Measurements from ENCODE around the gene ZPR1. TPM values are rescaled to one million over a fixed set of nuclear protein-coding genes. Genes with fewer than 3 reads are reported as not detected.
"Not testable (repeated sequence)": the region's sequence is repeated elsewhere in the genome, so short reads cannot be mapped to it uniquely, and the experiment has no call there.

The ZPR1 gene
- polyA plus RNA-seq, 1 donor from 2014 or later = 34.5 TPM

DNA sequence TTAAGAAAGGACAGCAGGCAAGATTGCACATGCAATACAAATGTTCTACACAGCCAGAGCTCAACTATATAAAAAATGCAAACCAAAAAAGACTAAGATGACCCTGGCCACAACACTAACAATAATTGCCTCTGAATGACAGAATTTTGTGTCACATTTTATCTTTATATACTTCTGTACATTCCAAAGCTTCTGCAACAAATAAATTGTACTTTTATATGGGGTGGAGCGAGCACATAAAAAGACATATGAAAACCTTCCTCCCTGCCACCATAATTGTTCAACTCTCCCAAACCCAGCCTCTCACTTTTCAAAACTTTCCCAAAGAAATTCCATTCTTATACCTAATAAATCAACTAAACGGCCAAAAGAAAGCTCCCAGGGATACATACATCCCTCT lies 25.7 kb downstream of the ZPR1 start:
- Histone ChIP-seq H3K9ac (ENCODE audit: low read length) (no peak overlapping the region), H3K36me3 (ENCODE audit: insufficient read depth, low read length) (no peaks in the 10 kb centered on the region), H3K79me2 (replicated peaks; ENCODE audit: insufficient read depth, low read length) (no peaks in the 10 kb centered on the region), H4K20me1 (ENCODE audit: insufficient read depth) (no peaks in the 10 kb centered on the region), H3K4me3 (ENCODE audit: low read length) (no peak overlapping the region), H3K27me3 (ENCODE audit: insufficient read depth, low read depth, low read length) (no peaks in the 10 kb centered on the region), H3K4me2 (ENCODE audit: low read length) (no peak overlapping the region), H3K9me2 (ENCODE audit: insufficient read depth, low read length) (no peaks in the 10 kb centered on the region), H3F3A (ENCODE audit: insufficient read depth, low read length, poor library complexity, severe bottlenecking) (no peaks in the 10 kb centered on the region), H3K9me3 (ENCODE audit: low read length) (no peaks in the 10 kb centered on the region), H2AFZ (ENCODE audit: low read depth, low read length) (no peak overlapping the region), H3K27ac (ENCODE audit: low read length) (no peak overlapping the region)
- TF ChIP-seq POLR2AphosphoS5 (IDR thresholded peaks at IDR 0.05) (no peak), RAD21 (conservative IDR thresholded peaks at IDR 0.05) (no peak), EZH2 (IDR thresholded peaks at IDR 0.05; ENCODE audit: borderline replicate concordance, insufficient read depth, low read length, poor library complexity, severe bottlenecking) (no peak), SMC3 (conservative IDR thresholded peaks at IDR 0.05; ENCODE audit: poor library complexity) (no peak), TAF1 (IDR thresholded peaks at IDR 0.05; ENCODE audit: low read depth) (no peak), MXI1 (conservative IDR thresholded peaks at IDR 0.05; ENCODE audit: poor library complexity, severe bottlenecking) (no peak), EP300 (conservative IDR thresholded peaks at IDR 0.05; ENCODE audit: poor library complexity, severe bottlenecking) (no peak)
- TF ChIP-seq, protein P1, sequence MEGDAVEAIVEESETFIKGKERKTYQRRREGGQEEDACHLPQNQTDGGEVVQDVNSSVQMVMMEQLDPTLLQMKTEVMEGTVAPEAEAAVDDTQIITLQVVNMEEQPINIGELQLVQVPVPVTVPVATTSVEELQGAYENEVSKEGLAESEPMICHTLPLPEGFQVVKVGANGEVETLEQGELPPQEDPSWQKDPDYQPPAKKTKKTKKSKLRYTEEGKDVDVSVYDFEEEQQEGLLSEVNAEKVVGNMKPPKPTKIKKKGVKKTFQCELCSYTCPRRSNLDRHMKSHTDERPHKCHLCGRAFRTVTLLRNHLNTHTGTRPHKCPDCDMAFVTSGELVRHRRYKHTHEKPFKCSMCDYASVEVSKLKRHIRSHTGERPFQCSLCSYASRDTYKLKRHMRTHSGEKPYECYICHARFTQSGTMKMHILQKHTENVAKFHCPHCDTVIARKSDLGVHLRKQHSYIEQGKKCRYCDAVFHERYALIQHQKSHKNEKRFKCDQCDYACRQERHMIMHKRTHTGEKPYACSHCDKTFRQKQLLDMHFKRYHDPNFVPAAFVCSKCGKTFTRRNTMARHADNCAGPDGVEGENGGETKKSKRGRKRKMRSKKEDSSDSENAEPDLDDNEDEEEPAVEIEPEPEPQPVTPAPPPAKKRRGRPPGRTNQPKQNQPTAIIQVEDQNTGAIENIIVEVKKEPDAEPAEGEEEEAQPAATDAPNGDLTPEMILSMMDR (IDR thresholded peaks at IDR 0.05; ENCODE audit: poor library complexity, severe bottlenecking) = no peak
- TF ChIP-seq, protein P2, sequence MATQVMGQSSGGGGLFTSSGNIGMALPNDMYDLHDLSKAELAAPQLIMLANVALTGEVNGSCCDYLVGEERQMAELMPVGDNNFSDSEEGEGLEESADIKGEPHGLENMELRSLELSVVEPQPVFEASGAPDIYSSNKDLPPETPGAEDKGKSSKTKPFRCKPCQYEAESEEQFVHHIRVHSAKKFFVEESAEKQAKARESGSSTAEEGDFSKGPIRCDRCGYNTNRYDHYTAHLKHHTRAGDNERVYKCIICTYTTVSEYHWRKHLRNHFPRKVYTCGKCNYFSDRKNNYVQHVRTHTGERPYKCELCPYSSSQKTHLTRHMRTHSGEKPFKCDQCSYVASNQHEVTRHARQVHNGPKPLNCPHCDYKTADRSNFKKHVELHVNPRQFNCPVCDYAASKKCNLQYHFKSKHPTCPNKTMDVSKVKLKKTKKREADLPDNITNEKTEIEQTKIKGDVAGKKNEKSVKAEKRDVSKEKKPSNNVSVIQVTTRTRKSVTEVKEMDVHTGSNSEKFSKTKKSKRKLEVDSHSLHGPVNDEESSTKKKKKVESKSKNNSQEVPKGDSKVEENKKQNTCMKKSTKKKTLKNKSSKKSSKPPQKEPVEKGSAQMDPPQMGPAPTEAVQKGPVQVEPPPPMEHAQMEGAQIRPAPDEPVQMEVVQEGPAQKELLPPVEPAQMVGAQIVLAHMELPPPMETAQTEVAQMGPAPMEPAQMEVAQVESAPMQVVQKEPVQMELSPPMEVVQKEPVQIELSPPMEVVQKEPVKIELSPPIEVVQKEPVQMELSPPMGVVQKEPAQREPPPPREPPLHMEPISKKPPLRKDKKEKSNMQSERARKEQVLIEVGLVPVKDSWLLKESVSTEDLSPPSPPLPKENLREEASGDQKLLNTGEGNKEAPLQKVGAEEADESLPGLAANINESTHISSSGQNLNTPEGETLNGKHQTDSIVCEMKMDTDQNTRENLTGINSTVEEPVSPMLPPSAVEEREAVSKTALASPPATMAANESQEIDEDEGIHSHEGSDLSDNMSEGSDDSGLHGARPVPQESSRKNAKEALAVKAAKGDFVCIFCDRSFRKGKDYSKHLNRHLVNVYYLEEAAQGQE (IDR thresholded peaks at IDR 0.05; ENCODE audit: borderline replicate concordance) = no peak

DNA sequence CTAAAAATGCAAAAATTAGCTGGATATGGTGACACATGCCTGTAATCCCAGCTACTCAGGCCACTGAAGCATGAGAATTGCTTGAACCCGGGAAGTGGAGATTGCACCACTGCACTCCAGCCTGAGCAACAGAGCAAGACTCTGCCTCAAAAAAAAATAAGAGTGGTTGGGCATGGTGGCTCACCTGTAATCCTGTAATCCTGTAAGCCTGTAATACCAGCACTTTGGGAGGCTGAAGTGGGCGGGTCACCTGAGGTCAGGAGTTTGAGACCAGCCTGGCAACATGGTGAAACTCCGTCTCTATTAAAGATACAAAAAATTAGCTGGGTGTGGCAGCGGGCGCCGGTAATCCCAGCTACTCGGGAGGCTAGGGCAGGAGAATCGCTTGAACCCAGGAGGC lies 31.8 kb downstream of the ZPR1 start:
- H3K4me3 ChIP-seq (ENCODE audit: low read length); H3K27ac ChIP-seq (ENCODE audit: low read length); H3K79me2 ChIP-seq (replicated peaks; ENCODE audit: insufficient read depth, low read length); H3K36me3 ChIP-seq (ENCODE audit: insufficient read depth, low read length); H3F3A ChIP-seq (ENCODE audit: insufficient read depth, low read length, poor library complexity, severe bottlenecking); H3K9me2 ChIP-seq (ENCODE audit: insufficient read depth, low read length); H3K9ac ChIP-seq (ENCODE audit: low read length); H3K4me2 ChIP-seq (ENCODE audit: low read length); H4K20me1 ChIP-seq (ENCODE audit: insufficient read depth); H3K27me3 ChIP-seq (ENCODE audit: insufficient read depth, low read depth, low read length); H2AFZ ChIP-seq (ENCODE audit: low read depth, low read length); H3K9me3 ChIP-seq (ENCODE audit: low read length): not testable (repeated sequence)
